ENCODE results near the gene GTF2IRD1.

DNA sequence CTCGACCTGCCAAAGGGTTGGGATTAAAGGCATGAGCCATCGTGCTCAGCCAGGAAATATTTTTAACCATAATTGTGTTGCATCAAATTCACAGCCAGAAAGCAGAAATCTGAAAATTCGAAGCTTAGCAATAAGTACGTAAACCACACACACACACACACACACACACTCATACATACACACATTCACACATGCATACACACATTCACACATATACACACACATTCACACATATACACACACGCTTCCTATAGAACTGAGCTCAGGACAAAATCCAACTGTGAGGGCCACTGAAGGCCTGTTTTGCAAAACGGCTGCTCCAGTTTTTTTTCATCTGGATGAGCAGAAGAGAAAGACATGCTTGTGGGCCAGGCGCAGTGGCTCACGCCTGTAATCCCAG lies 178.8 kb downstream of the GTF2IRD1 start:
- TF ChIP-seq, protein P1, sequence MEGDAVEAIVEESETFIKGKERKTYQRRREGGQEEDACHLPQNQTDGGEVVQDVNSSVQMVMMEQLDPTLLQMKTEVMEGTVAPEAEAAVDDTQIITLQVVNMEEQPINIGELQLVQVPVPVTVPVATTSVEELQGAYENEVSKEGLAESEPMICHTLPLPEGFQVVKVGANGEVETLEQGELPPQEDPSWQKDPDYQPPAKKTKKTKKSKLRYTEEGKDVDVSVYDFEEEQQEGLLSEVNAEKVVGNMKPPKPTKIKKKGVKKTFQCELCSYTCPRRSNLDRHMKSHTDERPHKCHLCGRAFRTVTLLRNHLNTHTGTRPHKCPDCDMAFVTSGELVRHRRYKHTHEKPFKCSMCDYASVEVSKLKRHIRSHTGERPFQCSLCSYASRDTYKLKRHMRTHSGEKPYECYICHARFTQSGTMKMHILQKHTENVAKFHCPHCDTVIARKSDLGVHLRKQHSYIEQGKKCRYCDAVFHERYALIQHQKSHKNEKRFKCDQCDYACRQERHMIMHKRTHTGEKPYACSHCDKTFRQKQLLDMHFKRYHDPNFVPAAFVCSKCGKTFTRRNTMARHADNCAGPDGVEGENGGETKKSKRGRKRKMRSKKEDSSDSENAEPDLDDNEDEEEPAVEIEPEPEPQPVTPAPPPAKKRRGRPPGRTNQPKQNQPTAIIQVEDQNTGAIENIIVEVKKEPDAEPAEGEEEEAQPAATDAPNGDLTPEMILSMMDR (IDR thresholded peaks at IDR 0.05; ENCODE audit: poor library complexity) = no peak
- no peak for TF ChIP-seq EZH2 (IDR thresholded peaks at IDR 0.05; ENCODE audit: borderline replicate concordance)

All from hepatocyte (in vitro differentiated cells).